ENCODE results near the gene MEF2D. TPM values are rescaled to one million over a fixed set of nuclear protein-coding genes. Genes with fewer than 3 reads are reported as not detected.

The MEF2D gene
- total and polyA plus RNA-seq, 8 donors = 7.7 to 136 (median 18.8) TPM

GRCh38 chr1:156461781-156462647 lies 38.6 kb downstream of the MEF2D start:
- peak in 1 of 2 donors; percentile 66 for DNase-seq
- Histone ChIP-seq H3K27me3 (no peaks in the 10 kb centered on the region), H3K27ac (peak overlapping the region; percentile 53 to 97 (median 57)), H3K4me3 (no peak overlapping the region), H3K36me3 (peaks cover 15 to 24% (median 20%) of the 10 kb centered on the region in 4 donors), H3K9me3 (no peaks in the 10 kb centered on the region), H3K4me1 (peaks cover 45 to 77% (median 65%) of the 10 kb centered on the region in 4 donors)
- 52 to 66% (median 59%) methylated on average over 17 of the region's 17 CpGs for WGBS, 5 donors
- TF ChIP-seq EP300 (IDR thresholded peaks at IDR 0.05) = no peak
- no peak for TF ChIP-seq POLR2A (IDR thresholded peaks at IDR 0.05)
- peak in 1 of 3 donors; percentile 8 for TF ChIP-seq POLR2AphosphoS5 (IDR thresholded peaks at IDR 0.05)
- intact Hi-C loops (cut with DNase I; ENCODE audit: low total_unique reads) = loop anchor here (10.0 kb wide), 1 partner anchor 143 kb away; the partner anchor contains the start of gene GPATCH4

GRCh38 chr1:156461109-156461508 lies 39.5 kb downstream of the MEF2D start:
- Histone ChIP-seq H3K27ac (peak overlapping the region in 3 of 5 donors; percentile 53 to 97 (median 57)), H3K36me3 (peaks cover 5 to 15% (median 11%) of the 10 kb centered on the region in 4 donors), H3K9me3 (no peaks in the 10 kb centered on the region), H3K4me1 (peaks cover 39 to 71% (median 58%) of the 10 kb centered on the region in 4 donors), H3K27me3 (no peaks in the 10 kb centered on the region), H3K4me3 (no peak overlapping the region)
- intact Hi-C loops (cut with DNase I; ENCODE audit: low total_unique reads) = loop anchor here (10.0 kb wide), 1 partner anchor 144 kb away; the partner anchor contains the start of gene GPATCH4
- WGBS, 5 donors = 36 to 61% (median 46%) methylated on average over 4 of the region's 4 CpGs
- DNase-seq = no peak
- no peak for TF ChIP-seq POLR2A (IDR thresholded peaks at IDR 0.05)
- TF ChIP-seq POLR2AphosphoS5 (IDR thresholded peaks at IDR 0.05) = no peak
- no peak for TF ChIP-seq EP300 (IDR thresholded peaks at IDR 0.05)
- TF ChIP-seq CTCF (IDR thresholded peaks at IDR 0.05) = no peak

- no peak for DNase-seq
- H3K27me3 ChIP-seq = no peaks in the 10 kb centered on the region
- H3K4me3 ChIP-seq = no peak overlapping the region
- H3K27ac ChIP-seq = peak overlapping the region in 3 of 5 donors; percentile 25 to 97 (median 57)
- WGBS, 5 donors = 37 to 65% (median 50%) methylated on average over 1 of the region's 1 CpG
- peaks cover 35 to 68% (median 55%) of the 10 kb centered on the region in 4 donors for H3K4me1 ChIP-seq
- TF ChIP-seq POLR2A (IDR thresholded peaks at IDR 0.05) (no peak), CTCF (IDR thresholded peaks at IDR 0.05) (no peak), EP300 (IDR thresholded peaks at IDR 0.05) (no peak), POLR2AphosphoS5 (IDR thresholded peaks at IDR 0.05) (no peak)
- intact Hi-C loops (cut with DNase I; ENCODE audit: low total_unique reads) = loop anchor here (10.0 kb wide), 1 partner anchor 144 kb away; the partner anchor contains the start of gene GPATCH4
- no peaks in the 10 kb centered on the region for H3K9me3 ChIP-seq
- peaks cover 0 to 9% (median 5%) of the 10 kb centered on the region in 4 donors for H3K36me3 ChIP-seq
Measured at GRCh38 chr1:156460525-156460924, 40.0 kb downstream of the MEF2D start.

GRCh38 chr1:156458181-156458503 lies 42.4 kb downstream of the MEF2D start:
- H3K4me1 ChIP-seq = peaks cover 18 to 50% (median 32%) of the 10 kb centered on the region in 4 donors
- H3K27ac ChIP-seq = peak overlapping the region; percentile 97 to 100 (median 99)
- H3K27me3 ChIP-seq = no peaks in the 10 kb centered on the region
- H3K36me3 ChIP-seq = no peaks in the 10 kb centered on the region
- no peaks in the 10 kb centered on the region for H3K9me3 ChIP-seq
- H3K4me3 ChIP-seq = no peak overlapping the region
- no peak for TF ChIP-seq POLR2A (IDR thresholded peaks at IDR 0.05)
- TF ChIP-seq POLR2AphosphoS5 (IDR thresholded peaks at IDR 0.05) = peak in 1 of 3 donors; percentile 8
- intact Hi-C loops (cut with DNase I; ENCODE audit: low total_unique reads) = no loop called here
- WGBS, 5 donors = 58 to 78% (median 61%) methylated on average over 3 of the region's 3 CpGs
- DNase-seq = no peak

- Histone ChIP-seq H3K36me3 (no peaks in the 10 kb centered on the region), H3K4me3 (peak overlapping the region; percentile 46 to 54 (median 51)), H3K27me3 (no peaks in the 10 kb centered on the region), H3K4me1 (peaks cover 11 to 39% (median 23%) of the 10 kb centered on the region in 4 donors), H3K9me3 (no peaks in the 10 kb centered on the region), H3K27ac (peak overlapping the region; percentile 97 to 100 (median 99))
- peak; percentile 98 for DNase-seq
- WGBS, 5 donors = 0 to 1% (median 0%) methylated on average over 48 to 59 of the region's 59 CpGs
- intact Hi-C loops (cut with DNase I; ENCODE audit: low total_unique reads) = no loop called here
- TF ChIP-seq EP300 (IDR thresholded peaks at IDR 0.05) (peak; percentile 51), POLR2A (IDR thresholded peaks at IDR 0.05) (peak in 2 of 4 donors; percentile 82 to 86), CTCF (IDR thresholded peaks at IDR 0.05) (peak in 1 of 7 experiments; percentile 4), POLR2AphosphoS5 (IDR thresholded peaks at IDR 0.05) (peak; percentile 96 to 98 (median 98))
Measured at GRCh38 chr1:156456625-156457465, 43.7 kb downstream of the MEF2D start.

Measured in stomach (tissue), 9 donors.